ENCODE results near the gene PPP1R3E.
A peak's percentile ranks its signal among the peaks of the same experiment; 100 is the strongest.

PPP1R3E gene

GRCh38 chr14:23306412-23307145, 3.9 kb upstream of the PPP1R3E start, which contains the start of gene BCL2L2:
Gene BCL2L2 (plus strand): TSS chr14:23306833. CDS start chr14:23307768, 935 bp downstream.
- POLR2A ChIA-PET: interaction anchor here (1.3 to 3.9 kb wide), 4 partner anchors 9 to 21 kb away, joined by 3 to 30 read pairs (median 4); partner anchors contain the start of genes HOMEZ and PABPN1
- CTCF ChIA-PET: interaction anchor here (0.7 to 20.5 kb wide), 9 partner anchors 11 to 119 kb away, joined by 3 to 300 read pairs (median 3); partner anchors contain the start of genes HOMEZ and PABPN1
- DNase-seq (ENCODE audit: low read depth, low spot score): no peak
- TF ChIP-seq CTCF (IDR thresholded peaks at IDR 0.05; ENCODE audit: insufficient read depth, low read length, missing control alignments): no peak
- peak within 1 kb of the TSS; percentile 91 for H3K4me3 ChIP-seq (ENCODE audit: low read depth, low read length)

- H3K4me3 ChIP-seq (ENCODE audit: low read depth, low read length): peak overlapping the region; percentile 68
- POLR2A ChIA-PET: interaction anchor here (1.0 to 2.7 kb wide), 3 partner anchors 13 to 19 kb away, joined by 3 to 34 read pairs (median 9); partner anchors contain the start of genes HOMEZ and PABPN1
- DNase-seq (ENCODE audit: low read depth, low spot score): no peak
- CTCF ChIA-PET: interaction anchor here (0.8 to 20.5 kb wide), 14 partner anchors 10 to 181 kb away, joined by 3 to 300 read pairs (median 8); partner anchors contain the start of gene HOMEZ
- no peak for TF ChIP-seq CTCF (IDR thresholded peaks at IDR 0.05; ENCODE audit: insufficient read depth, low read length, missing control alignments)
Observed at GRCh38 chr14:23301969-23302289, 730 bp downstream of the PPP1R3E start.

GRCh38 chr14:23301288-23301968, 1.2 kb downstream of the PPP1R3E start:
- POLR2A ChIA-PET: interaction anchor here (1.0 to 2.7 kb wide), 3 partner anchors 13 to 20 kb away, joined by 3 to 34 read pairs (median 9); partner anchors contain the start of genes HOMEZ and PABPN1

GRCh38 chr14:23300687-23301223, 1.9 kb downstream of the PPP1R3E start:
- POLR2A ChIA-PET: interaction anchor here (1.0 to 2.7 kb wide), 3 partner anchors 12 to 20 kb away, joined by 3 to 34 read pairs (median 9); partner anchors contain the start of genes HOMEZ and PABPN1
- no peak for DNase-seq (ENCODE audit: low read depth, low spot score)

More at GRCh38 chr14:23301288-23301968, 1.2 kb downstream of the PPP1R3E start:
- CTCF ChIA-PET: interaction anchor here (0.7 to 20.5 kb wide), 17 partner anchors 10 to 233 kb away, joined by 3 to 300 read pairs (median 8); partner anchors contain the start of genes HOMEZ and PABPN1
- TF ChIP-seq CTCF (IDR thresholded peaks at IDR 0.05; ENCODE audit: insufficient read depth, low read length, missing control alignments): peak; percentile 81
- peak overlapping the region; percentile 74 for H3K4me3 ChIP-seq (ENCODE audit: low read depth, low read length)
- DNase-seq (ENCODE audit: low read depth, low spot score): peak; percentile 78

GRCh38 chr14:23299986-23300686, 2.5 kb downstream of the PPP1R3E start:
- CTCF ChIA-PET: interaction anchor here (0.6 to 20.5 kb wide), 17 partner anchors 11 to 1075 kb away, joined by 3 to 300 read pairs (median 8); partner anchors contain the start of genes HOMEZ and PABPN1
- H3K4me3 ChIP-seq (ENCODE audit: low read depth, low read length): peak overlapping the region; percentile 74
- DNase-seq (ENCODE audit: low read depth, low spot score): no peak
- no peak for TF ChIP-seq CTCF (IDR thresholded peaks at IDR 0.05; ENCODE audit: insufficient read depth, low read length, missing control alignments)
- POLR2A ChIA-PET: no interaction called here

More at GRCh38 chr14:23300687-23301223, 1.9 kb downstream of the PPP1R3E start:
- TF ChIP-seq CTCF (IDR thresholded peaks at IDR 0.05; ENCODE audit: insufficient read depth, low read length, missing control alignments): no peak
- CTCF ChIA-PET: interaction anchor here (0.6 to 20.5 kb wide), 21 partner anchors 11 to 1075 kb away, joined by 3 to 300 read pairs (median 6); partner anchors contain the start of genes HOMEZ and PABPN1
- H3K4me3 ChIP-seq (ENCODE audit: low read depth, low read length): peak overlapping the region; percentile 74
